ENCODE results near the gene EFCAB13.
A peak's percentile ranks its signal among the peaks of the same experiment; 100 is the strongest.

The EFCAB13 gene

GRCh38 chr17:47323382-47324223 lies at the start of gene EFCAB13:
Gene EFCAB13 (plus strand): TSS chr17:47323955. CDS start chr17:47328354, 4,399 bp downstream.
- peak; percentile 72 for DNase-seq (ENCODE audit: low read depth)

- DNase-seq (ENCODE audit: low read depth) = no peak
These were observed 49.3 kb upstream of the EFCAB13 start for GRCh38 chr17:47274319-47275069.

- DNase-seq (ENCODE audit: low read depth) = peak; percentile 89
These were observed 48.3 kb upstream of the EFCAB13 start for GRCh38 chr17:47275245-47275984.

GRCh38 chr17:47276444-47276843 lies 47.3 kb upstream of the EFCAB13 start:
- no peak for DNase-seq (ENCODE audit: low read depth)

- peak; percentile 92 for DNase-seq (ENCODE audit: low read depth)
These were observed 46.9 kb upstream of the EFCAB13 start for GRCh38 chr17:47276868-47277267.

- peak; percentile 59 for DNase-seq (ENCODE audit: low read depth)
These were observed 45.8 kb upstream of the EFCAB13 start for GRCh38 chr17:47277921-47278320.

- no peak for DNase-seq (ENCODE audit: low read depth)
These were observed 45.2 kb upstream of the EFCAB13 start for GRCh38 chr17:47278561-47278960.

- DNase-seq (ENCODE audit: low read depth) = peak; percentile 94
These were observed 44.5 kb upstream of the EFCAB13 start for GRCh38 chr17:47279062-47279801.

GRCh38 chr17:47280072-47280811 lies 43.5 kb upstream of the EFCAB13 start:
- DNase-seq (ENCODE audit: low read depth) = peak; percentile 36

GRCh38 chr17:47281216-47281615 lies 42.5 kb upstream of the EFCAB13 start:
- DNase-seq (ENCODE audit: low read depth) = no peak

- DNase-seq (ENCODE audit: low read depth) = no peak
These were observed 38.8 kb upstream of the EFCAB13 start for GRCh38 chr17:47285003-47285402.

GRCh38 chr17:47286198-47286914 lies 37.4 kb upstream of the EFCAB13 start:
- no peak for DNase-seq (ENCODE audit: low read depth)

- DNase-seq (ENCODE audit: low read depth) = no peak
These were observed 36.7 kb upstream of the EFCAB13 start for GRCh38 chr17:47287068-47287467.

- no peak for DNase-seq (ENCODE audit: low read depth)
These were observed 36.1 kb upstream of the EFCAB13 start for GRCh38 chr17:47287639-47288038.

GRCh38 chr17:47288531-47289116 lies 35.1 kb upstream of the EFCAB13 start:
- no peak for DNase-seq (ENCODE audit: low read depth)

- DNase-seq (ENCODE audit: low read depth) = no peak
These were observed 34.5 kb upstream of the EFCAB13 start for GRCh38 chr17:47289302-47289701.

- no peak for DNase-seq (ENCODE audit: low read depth)
These were observed 32.9 kb upstream of the EFCAB13 start for GRCh38 chr17:47290870-47291241.

- no peak for DNase-seq (ENCODE audit: low read depth)
These were observed 32.4 kb upstream of the EFCAB13 start for GRCh38 chr17:47291242-47291873.

- no peak for DNase-seq (ENCODE audit: low read depth)
These were observed 31.5 kb upstream of the EFCAB13 start for GRCh38 chr17:47292206-47292605.

All from fibroblast of gingiva (primary cell).